Hindlimb muscle (tissue), 1 donor: ENCODE data around the gene MIGA2. TPM values are rescaled to one million over a fixed set of nuclear protein-coding genes. Genes with fewer than 3 reads are reported as not detected.
A peak's percentile ranks its signal among the peaks of the same experiment; 100 is the strongest.
"Not testable (repeated sequence)": the region's sequence is repeated elsewhere in the genome, so short reads cannot be mapped to it uniquely, and the experiment has no call there.

ENCODE experiments used
- DNase-seq: peaks from one replicate; pipeline ENCODE4 v3.0.0-alpha.2; 2013
- polyA plus RNA-seq: library from polyadenylated mRNA; unstranded; fragments of 120-200 nt; gene quantifications from one replicate; pipeline ENCODE4 v1.2.1, GENCODE V29; 2013; ENCODE audit not compliant: insufficient read length

Gene MIGA2
- polyA plus RNA-seq, 1 donor = 20.0 TPM

DNA sequence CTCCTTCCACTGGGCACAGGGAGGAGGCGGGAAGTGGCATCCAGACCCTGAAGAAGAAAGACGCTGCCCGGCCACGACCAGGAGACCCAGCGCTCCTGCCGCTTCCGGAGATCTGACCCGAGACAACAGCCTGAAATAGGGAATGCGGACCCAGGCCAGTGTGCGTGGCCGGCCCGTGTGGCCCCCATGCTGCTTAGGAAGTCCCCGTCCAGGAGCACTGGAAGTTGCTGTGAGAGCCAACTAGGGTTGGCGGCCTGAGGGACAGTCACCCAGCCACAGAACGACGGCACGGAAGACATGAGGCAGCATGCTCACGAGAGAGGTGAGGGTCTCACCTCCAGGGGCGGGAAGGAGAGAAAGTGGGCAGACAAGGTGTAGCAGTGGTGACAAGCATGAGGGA, 25.3 kb upstream of the MIGA2 start:
- DNase-seq = no peak

- DNase-seq = no peak
Measured at GRCh38 chr9:129011761-129012181, 24.7 kb upstream of the MIGA2 start.

GRCh38 chr9:129012343-129012742, 24.1 kb upstream of the MIGA2 start:
- DNase-seq = no peak

GRCh38 chr9:129012893-129013448, 23.5 kb upstream of the MIGA2 start:
- no peak for DNase-seq

- DNase-seq = no peak
Measured at GRCh38 chr9:129013674-129014073, 22.8 kb upstream of the MIGA2 start.

- no peak for DNase-seq
Measured at GRCh38 chr9:129014124-129014523, 22.3 kb upstream of the MIGA2 start.

DNA sequence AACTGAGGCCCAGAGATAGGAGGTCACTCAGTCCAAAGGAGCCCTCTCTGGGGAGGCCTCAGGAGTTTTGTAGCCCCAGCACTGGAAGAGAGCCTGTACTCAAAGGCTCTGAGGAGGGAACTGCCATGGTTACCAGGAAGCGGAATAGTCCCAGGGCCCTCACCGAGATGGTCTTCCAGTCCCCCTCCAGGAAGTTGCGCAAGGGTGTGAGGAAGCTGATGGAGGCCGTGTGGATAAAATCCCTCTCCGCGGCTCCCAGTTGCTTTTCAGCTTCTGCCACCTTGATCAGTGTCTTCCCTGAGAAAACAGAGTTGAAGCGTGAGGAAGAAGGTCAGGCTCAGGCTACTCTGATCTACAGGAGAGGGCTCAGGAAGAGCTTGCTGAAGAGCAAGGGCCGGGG, 21.8 kb upstream of the MIGA2 start:
- no peak for DNase-seq

- no peak for DNase-seq
Measured at GRCh38 chr9:129021091-129021490, 15.3 kb upstream of the MIGA2 start.

GRCh38 chr9:129022037-129022436, 14.4 kb upstream of the MIGA2 start:
- DNase-seq = no peak

DNA sequence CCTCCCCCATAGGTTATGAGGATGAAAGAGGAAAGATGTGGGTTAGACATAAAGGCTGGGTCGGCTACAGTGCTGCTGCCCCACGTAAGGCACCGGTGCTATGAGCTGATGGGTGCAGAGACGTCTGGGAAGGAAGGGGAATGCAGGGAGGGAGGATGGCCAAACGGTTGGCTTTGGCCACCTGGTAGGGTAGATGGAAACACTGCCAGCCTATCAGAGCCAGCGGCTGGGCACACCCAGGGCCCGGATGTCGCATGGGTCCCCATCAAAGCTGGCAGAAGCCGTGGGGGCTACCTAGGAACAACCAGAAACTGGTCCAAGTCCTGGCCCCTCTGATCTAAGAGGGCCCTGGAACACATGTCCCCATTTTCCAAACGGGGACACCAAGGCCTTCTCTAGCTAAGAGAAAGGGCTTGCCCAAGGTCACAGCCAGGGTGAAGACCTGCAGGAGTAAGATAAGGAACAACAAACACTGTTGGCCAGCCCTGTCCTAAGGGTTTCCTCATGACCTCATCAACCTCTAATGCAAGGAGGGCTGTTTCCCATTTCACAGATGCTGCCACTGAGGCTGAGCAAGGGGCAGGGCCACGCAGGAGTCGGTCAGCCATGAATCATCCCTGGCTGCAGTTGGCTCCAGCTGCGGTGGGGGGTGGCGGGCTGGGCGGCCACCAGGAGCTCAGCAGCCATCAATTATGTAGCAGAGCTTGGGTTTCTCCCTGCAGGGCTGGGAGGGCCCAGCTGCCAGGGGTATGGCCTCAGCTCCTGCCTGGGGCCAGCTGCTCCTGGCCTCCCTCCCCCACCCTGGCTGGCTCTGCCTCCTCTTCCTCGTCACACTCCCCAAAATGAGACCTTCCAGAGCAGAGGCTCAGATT, 13.2 kb upstream of the MIGA2 start:
- peak; percentile 69 for DNase-seq

DNA sequence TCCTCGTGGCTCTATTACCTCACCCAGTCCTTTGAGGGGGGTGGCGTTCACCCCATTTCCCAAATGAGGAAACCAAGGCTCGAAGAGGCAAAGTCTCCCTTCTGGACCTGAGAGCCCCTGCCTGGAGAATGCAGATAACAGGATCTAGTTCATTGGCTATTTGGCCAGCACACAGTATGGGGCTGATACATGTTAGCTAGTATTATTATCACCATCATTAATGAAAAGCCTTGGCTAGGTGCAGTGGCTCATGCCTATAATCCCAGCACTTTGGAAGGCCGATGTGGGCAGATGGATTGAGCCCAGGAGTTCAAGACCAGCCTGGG, 12.6 kb upstream of the MIGA2 start:
- DNase-seq = no peak

DNA sequence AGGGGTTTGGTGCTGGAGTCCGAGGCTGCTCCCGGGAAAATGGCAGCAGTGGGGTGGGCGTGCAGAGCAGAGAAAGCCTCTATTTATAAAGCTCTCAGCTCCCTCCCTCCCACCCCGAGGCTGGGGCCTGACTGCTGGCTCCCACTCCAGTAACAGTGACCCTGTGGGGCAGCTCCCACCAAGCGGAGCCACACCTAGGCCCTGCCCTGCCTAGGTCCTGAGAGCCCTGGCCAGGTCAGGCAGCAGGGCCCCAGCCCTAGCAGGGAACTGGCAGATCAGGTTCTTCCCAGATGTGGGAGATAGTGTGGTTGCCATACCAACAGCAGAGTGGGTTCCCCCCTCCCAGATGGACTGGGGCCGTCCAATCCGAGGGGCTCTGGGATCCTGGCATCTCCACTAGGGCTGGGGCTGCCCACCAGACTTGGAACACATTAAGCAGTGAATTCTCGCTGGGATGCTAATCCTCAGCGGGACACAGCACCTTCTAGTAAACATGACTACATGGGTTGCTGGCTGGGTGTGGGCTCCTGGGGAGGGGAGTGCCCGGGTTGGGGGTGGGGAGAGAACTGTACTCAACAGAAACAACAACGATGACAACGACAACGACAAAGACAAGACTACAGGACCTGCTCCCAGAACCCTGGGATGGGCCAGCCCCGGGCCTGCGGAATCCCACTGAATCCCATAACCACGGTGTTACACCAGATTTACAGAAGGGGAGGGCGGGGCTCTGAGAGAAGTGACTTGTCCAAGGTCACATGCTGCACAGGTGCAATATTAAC, 9.8 kb upstream of the MIGA2 start:
- no peak for DNase-seq

DNA sequence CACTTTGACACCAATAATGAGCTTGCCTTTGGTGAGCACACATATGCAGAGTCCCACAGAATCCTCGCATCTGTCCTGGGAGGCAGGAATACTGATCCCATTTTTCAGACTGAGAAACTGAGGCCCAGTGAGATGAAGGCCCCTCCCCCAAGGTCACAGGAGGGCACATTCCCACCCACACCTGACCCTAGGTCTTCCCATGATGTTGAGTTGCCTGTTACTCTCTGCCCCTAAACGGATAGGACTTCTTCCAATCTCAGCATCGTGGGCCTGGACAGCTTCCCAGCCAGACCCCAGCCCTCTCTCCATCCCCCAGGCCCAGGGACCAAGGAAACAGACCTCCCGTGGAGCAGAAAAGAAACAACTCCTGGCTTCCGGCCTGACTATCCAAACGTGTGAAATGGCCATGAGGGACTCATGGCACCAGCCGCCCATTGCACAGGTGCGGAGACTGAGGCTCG, 9.2 kb upstream of the MIGA2 start:
- no peak for DNase-seq

DNA sequence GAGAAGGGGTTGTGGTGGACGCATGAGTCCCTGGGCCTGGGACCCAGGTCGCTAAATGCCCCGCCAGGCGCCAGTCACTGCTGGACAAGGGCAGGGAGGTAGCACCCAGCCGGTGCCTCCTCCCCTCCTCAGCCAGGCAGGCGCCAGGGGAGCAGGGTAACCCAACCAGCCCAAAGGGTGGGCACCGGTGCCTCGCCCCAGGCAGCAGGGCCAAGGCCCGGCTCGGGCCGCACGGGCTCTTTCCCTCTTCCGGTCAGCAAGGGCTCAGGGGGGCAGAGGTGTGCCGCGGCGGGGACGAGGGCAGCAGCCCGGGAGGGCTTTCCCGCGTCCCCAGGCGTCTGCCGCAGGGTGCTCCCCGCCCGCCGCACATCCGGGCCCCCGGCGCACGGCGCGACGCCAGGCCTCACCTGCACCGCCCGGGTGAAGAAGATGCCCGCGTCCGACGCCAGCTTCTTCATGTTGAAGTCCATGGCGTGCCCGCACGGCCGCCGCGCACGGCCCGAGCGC, 8.7 kb upstream of the MIGA2 start:
- DNase-seq = no peak

- peak; percentile 93 for DNase-seq
Measured at GRCh38 chr9:129028192-129028966, 8.0 kb upstream of the MIGA2 start, which contains the start of gene SH3GLB2. Gene SH3GLB2, minus strand, starts transcription at chr9:129028331. Its CDS starts 177 bp downstream, at chr9:129028154.

DNA sequence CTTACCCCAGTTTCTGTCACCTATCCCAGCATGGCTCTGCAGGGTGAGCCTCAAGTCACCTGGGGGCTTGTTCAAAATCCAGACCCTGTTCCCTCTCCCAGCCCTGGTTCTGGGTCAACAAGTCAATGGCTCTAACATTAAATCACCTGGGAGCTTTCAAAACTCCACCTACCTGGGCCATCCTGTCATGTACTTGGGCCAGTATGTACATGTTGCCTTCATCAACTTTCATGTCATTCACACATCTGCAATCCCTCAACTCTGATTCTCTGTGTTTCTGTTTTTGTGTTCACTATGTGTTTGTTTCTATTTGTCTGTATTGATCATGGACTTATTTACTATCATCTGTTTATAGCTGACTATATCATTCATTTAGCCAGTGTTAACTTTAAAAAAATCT, 6.2 kb upstream of the MIGA2 start:
- DNase-seq = no peak

- no peak for DNase-seq
Measured at GRCh38 chr9:129031514-129031913, 4.9 kb upstream of the MIGA2 start.

- no peak for DNase-seq
Measured at GRCh38 chr9:129032541-129033159, 3.8 kb upstream of the MIGA2 start.

GRCh38 chr9:129033216-129033615, 3.2 kb upstream of the MIGA2 start:
- no peak for DNase-seq

- DNase-seq = not testable (repeated sequence)
Measured at GRCh38 chr9:129035838-129036237, 588 bp upstream of the MIGA2 start.

DNA sequence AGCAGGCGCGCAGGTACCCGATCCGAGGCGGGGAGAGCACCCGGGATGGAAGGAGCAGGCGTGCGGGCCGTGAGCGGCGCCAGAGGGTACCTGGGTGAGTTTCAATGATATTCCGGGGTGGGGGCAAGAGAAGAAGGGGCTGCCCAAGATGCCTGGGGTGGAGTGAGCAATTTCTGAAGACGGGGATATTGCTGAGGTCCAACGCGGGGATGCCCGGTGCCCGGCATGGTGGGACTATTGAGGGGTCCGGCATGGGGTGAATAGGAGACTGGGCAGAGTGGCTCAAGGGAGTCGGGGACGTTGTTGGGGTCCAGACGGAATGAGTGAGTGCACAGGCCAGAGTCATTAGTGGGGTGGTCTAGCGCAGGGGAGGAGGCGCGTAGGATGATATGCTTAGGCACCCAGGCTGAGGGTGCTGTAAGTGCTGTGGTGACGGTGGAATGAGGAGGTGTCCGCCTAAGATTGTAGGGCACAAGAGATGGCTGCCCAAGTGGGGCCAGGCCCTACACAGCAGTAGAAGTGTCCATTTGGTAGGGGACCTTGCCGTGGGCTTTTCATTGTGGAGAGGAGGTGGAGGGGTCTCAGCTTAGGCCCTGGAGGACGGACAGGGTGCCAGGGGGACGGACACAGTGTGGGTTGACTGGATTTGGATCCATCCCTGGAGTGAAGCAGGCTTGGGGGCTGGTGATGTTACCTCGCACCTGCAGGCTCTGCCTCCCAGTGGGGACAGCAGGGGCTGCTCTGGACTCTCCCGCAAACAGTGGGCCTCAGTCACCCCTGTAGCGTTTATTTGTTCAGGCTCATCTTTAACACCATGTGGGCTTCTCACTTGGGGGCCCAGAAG, 719 bp downstream of the MIGA2 start:
- DNase-seq = no peak
